Cardiac muscle cell (in vitro differentiated cells and primary cell): Measurements from ENCODE around the gene FAM20C. TPM values are rescaled to one million over a fixed set of nuclear protein-coding genes. Genes with fewer than 3 reads are reported as not detected.

ENCODE experiments used
- DNase-seq, 2 donors: peaks; one replicate each; pipeline versions ENCODE4 v3.0.0 to v3.0.0-alpha.2; 2010 to 2017; ENCODE audit warnings: low read depth in 1 of 2, low spot score in 1 of 2
- H3K27ac ChIP-seq: fragments of 200-600 bp; sonication (generic); 2 replicates; pipeline ENCODE4 v1.5.1; 2016
- H3K27me3 ChIP-seq: fragments of 200-600 bp; sonication (generic); 2 replicates; pipeline ENCODE4 v1.6.0; 2016; ENCODE audit warnings: control low read depth
- H3K36me3 ChIP-seq: fragments of 200-600 bp; sonication (generic); 2 replicates; pipeline ENCODE4 v1.5.1; 2016; ENCODE audit warnings: control low read depth
- H3K4me1 ChIP-seq: fragments of 200-600 bp; sonication (generic); 2 replicates; pipeline ENCODE4 v1.8.1; 2017; ENCODE audit warnings: low read depth, mild to moderate bottlenecking, mixed run types
- H3K4me3 ChIP-seq: fragments of 200-600 bp; sonication (generic); 2 replicates; pipeline ENCODE4 v1.5.1; 2016; ENCODE audit warnings: mild to moderate bottlenecking
- H3K9me3 ChIP-seq: fragments of 200-600 bp; sonication (generic); 2 replicates; pipeline ENCODE4 v1.5.1; 2017; ENCODE audit warnings: low read depth, mild to moderate bottlenecking, control low read depth
- polyA plus RNA-seq: library from polyadenylated mRNA; unstranded; fragments of >200 nt; fragmentation: Nextera tagmentation; extraction: Ambion mirVana; gene quantifications from 2 replicates; pipeline ENCODE4 v1.2.1, GENCODE V29; 2016
- total RNA-seq: library from RNA; depleted of rRNA; stranded (reverse); fragments of >200 nt; gene quantifications from 2 replicates; pipeline ENCODE4 v1.2.3, GENCODE V29; 2016
- TF ChIP-seq, protein P1 (sequence below): IDR thresholded peaks from 2 replicates; pipeline ENCODE4 v1.5.1; 2012; ENCODE audit warnings: low read depth, mild to moderate bottlenecking, low read length

Gene FAM20C
- total and polyA plus RNA-seq, 2 experiments from 2014 or later, result 4.9 to 15.7 TPM

DNA sequence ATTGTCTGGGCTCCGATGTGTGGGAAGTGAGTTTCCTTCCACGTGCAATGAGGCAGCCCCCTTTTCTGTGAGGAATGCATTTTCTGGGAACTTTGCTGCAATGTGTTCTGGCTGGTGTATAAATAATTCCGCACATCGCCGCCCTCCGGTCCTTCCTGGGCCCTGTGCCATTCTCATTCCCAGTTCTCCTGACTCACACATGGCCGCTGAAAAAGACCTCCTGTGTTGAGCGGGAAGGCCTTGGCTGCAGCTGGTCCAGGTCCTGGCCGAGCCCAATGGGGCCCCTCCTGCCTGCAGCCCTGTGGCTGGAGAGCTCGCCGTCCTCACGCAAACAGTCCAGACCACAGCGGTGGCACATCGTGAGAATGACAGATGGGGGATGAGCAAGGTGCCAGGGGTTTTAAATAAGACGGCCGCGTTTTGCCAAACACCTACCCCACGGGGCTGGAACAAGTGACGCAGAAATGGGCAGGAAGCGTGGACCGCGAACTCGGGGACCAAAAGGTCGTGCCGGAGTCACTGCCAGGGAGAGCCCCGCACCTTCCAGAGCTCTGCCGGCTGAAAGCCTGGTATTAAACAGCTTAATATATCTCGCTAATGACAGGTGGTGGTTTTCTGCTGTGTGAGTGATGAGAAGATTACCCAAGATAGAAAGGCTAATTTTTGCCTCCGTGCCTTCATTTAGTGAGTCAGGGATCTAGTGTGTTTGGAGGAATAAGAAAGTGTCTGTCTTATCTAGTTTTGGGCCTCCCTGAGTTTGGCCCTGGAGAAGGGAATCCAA is 37.0 kb downstream of the FAM20C start:
- Histone ChIP-seq H3K4me3 (no peak overlapping the region), H3K36me3 (no peaks in the 10 kb centered on the region), H3K27ac (no peak overlapping the region), H3K9me3 (no peaks in the 10 kb centered on the region), H3K27me3 (no peaks in the 10 kb centered on the region), H3K4me1 (no peaks in the 10 kb centered on the region)
- peak in 1 of 2 donors; percentile 97 for DNase-seq
- TF ChIP-seq, protein P1, sequence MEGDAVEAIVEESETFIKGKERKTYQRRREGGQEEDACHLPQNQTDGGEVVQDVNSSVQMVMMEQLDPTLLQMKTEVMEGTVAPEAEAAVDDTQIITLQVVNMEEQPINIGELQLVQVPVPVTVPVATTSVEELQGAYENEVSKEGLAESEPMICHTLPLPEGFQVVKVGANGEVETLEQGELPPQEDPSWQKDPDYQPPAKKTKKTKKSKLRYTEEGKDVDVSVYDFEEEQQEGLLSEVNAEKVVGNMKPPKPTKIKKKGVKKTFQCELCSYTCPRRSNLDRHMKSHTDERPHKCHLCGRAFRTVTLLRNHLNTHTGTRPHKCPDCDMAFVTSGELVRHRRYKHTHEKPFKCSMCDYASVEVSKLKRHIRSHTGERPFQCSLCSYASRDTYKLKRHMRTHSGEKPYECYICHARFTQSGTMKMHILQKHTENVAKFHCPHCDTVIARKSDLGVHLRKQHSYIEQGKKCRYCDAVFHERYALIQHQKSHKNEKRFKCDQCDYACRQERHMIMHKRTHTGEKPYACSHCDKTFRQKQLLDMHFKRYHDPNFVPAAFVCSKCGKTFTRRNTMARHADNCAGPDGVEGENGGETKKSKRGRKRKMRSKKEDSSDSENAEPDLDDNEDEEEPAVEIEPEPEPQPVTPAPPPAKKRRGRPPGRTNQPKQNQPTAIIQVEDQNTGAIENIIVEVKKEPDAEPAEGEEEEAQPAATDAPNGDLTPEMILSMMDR, result no peak

DNA sequence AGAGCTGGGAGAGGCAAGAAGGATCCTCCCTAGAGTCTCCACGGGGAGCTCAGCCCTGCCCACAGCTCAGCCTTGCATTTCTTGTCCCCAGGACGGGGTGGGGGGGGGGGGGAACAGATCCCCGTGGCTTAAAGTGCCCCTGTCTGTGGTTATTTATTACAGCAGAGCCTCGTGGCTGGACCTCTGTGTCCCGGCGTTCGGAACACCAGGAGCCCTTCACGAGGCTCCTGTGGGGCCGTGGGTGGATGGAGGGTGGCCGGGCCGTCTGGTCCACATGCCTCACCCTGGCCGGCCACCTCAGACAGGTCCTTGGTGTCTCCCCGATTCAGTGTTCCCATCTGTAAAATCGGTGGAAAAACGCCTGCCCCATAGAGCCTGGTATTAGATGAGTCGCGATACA is 37.9 kb downstream of the FAM20C start:
- H3K4me1 ChIP-seq, result no peaks in the 10 kb centered on the region
- H3K36me3 ChIP-seq, result no peaks in the 10 kb centered on the region
- TF ChIP-seq, protein P1, result no peak

DNA sequence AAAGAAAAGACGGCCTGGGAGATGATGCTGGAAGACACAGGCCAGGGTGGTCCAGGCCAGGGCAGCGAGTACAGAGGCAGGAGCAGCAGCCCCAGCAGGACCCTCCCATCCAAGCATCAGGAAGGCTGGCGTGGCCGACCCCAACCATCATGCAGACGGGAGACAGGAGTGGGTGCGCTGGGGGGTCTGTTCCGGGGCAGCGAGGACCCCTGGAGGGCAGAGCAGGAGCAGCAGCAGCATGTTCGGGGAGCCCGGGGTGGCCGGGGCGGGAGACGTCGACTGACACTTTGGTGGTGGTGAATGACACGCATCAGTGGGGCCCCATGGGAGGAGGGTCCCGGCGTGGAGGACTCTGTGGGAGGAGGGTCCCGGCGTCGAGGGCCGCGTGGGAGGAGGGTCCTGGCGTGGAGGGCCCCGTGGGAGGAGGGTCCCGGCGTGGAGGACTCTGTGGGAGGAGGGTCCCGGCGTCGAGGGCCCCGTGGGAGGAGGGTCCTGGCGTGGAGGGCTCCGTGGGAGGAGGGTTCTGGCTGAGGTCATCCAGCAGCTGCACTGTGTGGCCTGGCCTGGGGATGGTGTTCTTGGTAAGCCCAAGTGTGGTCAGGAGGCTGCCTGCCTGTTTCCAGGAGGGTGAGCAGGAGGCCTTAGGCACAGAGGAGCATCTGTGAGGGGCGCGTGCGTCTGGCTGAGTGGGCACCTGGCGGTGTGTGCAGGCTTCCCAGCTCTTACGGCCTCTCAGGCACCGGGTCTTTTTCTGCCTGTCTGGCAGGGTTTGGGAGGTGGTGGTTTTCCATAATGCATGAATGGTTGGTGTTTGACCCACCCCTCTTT is 38.9 kb downstream of the FAM20C start:
- TF ChIP-seq, protein P1, result peak; percentile 36
- Histone ChIP-seq H3K4me3 (no peak overlapping the region), H3K9me3 (no peaks in the 10 kb centered on the region), H3K27ac (no peak overlapping the region), H3K36me3 (no peaks in the 10 kb centered on the region), H3K27me3 (no peaks in the 10 kb centered on the region), H3K4me1 (no peaks in the 10 kb centered on the region)
- DNase-seq, result no peak

More for the DNA sequence above, 37.9 kb downstream of the FAM20C start:
- H3K27me3 ChIP-seq, result no peaks in the 10 kb centered on the region
- H3K4me3 ChIP-seq, result no peak overlapping the region
- H3K27ac ChIP-seq, result no peak overlapping the region
- no peaks in the 10 kb centered on the region for H3K9me3 ChIP-seq
- no peak for DNase-seq

DNA sequence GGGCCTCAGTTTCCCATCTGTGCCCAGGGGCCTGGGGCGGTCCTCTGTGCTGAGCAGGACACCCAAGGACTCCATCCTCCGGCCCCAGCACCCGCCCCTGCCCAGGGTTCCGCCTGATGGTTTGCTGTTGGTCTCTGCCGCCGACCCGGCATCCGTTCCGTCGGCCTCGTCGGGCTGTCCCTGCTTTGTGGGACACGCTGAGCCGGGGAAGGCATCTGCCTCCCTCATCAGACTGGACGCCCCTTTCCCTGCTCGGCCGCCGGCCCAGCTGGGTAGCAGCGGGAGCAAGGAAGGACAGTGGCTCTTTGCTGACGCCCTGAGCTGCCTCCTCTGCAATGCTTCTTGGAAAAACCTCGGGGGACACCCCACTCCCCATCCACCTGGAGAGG is 39.5 kb downstream of the FAM20C start:
- Histone ChIP-seq H3K27ac (no peak overlapping the region), H3K36me3 (no peaks in the 10 kb centered on the region), H3K4me3 (no peak overlapping the region), H3K9me3 (no peaks in the 10 kb centered on the region), H3K4me1 (no peaks in the 10 kb centered on the region), H3K27me3 (no peaks in the 10 kb centered on the region)
- TF ChIP-seq, protein P1, result no peak
- no peak for DNase-seq

DNA sequence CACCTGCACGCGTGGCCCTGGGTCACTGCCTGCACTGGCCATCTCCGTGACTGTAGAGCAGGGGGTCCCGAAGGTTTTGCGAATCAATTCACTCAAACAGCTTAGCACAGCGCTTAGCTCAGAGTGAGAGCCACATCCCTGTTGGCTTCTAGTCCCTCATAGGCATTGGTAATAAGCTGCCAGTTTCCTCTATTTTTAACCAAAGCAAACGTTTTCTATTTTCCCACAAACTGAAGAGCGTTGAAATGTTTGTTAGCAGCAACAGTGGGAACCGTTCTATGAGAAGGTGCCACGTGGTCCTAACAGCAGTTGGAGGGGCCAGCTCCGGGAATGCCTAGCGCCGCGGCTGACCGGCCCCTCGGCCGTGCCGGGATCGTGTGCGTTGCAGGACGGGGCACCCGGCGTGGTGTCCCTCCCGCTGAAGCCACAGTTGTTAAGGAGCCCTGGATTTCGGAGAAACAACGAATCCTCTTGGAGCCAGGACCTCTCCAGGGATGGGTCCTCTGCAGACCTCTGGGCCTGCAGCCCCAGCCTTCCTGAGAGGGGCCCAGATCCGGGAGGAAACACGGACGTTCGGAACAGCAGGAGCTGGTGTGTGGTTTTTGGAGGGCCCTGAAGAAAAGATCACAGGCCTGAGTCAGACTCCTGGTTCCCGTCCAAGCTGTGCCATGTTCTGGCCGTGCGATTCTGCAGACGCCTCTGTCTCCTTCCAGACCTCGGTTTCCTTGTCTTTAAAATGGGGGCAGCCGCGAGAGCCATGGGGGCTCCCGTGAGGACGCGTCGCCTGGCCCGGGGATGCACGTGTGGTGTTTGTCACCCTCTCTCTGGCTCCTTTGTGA is 40.3 kb downstream of the FAM20C start:
- no peak overlapping the region for H3K4me3 ChIP-seq
- no peaks in the 10 kb centered on the region for H3K4me1 ChIP-seq
- no peak overlapping the region for H3K27ac ChIP-seq
- H3K9me3 ChIP-seq, result no peaks in the 10 kb centered on the region
- TF ChIP-seq, protein P1, result no peak
- H3K36me3 ChIP-seq, result no peaks in the 10 kb centered on the region
- DNase-seq, result peak in 1 of 2 donors; percentile 80
- no peaks in the 10 kb centered on the region for H3K27me3 ChIP-seq
